IMR-90 (cell line): Measurements from ENCODE around the gene PDZD2. TPM values are rescaled to one million over a fixed set of nuclear protein-coding genes. Genes with fewer than 3 reads are reported as not detected.

ENCODE experiments used
- ATAC-seq: fragments of 200-7000 bp; cut with Tn5 transposase; 2 replicates; pipeline ENCODE4 v1.9.1; 2020; ENCODE audit warnings: low read depth, mild to moderate bottlenecking, moderate library complexity
- BruUV-seq: library from RNA; stranded (reverse); fragments of 400-500 nt; replicated peaks from 2 replicates; lab custom pipeline; 2021; lab: Mats Ljungman, UMichigan
- CTCF ChIA-PET: fragments of 300-600 bp; formaldehyde crosslinking; extraction: SDS; loops from one replicate; lab custom pipeline; 2021; ENCODE audit warnings: antibody characterized with exemption; lab: Yijun Ruan, JAX
- POLR2A ChIA-PET: fragments of 300-600 bp; sonication (Branson Sonifier 250); formaldehyde crosslinking; loops from one replicate; lab custom pipeline; 2022; ENCODE audit warnings: antibody characterized with exemption; ENCODE audit not compliant: unreplicated experiment; lab: Charles Lee
- DNase-seq: peaks from one replicate; pipeline ENCODE4 v3.0.0; 2013
- H2AFZ ChIP-seq: replicated peaks from 2 replicates; pipeline ENCODE3; 2013; ENCODE audit warnings: low read length, mild to moderate bottlenecking; ENCODE audit not compliant: poor library complexity
- H2AK5ac ChIP-seq: 2 replicates; pipeline ENCODE4 v1.6.1; 2013; ENCODE audit warnings: low read depth, low read length, inconsistent platforms
- H2AK9ac ChIP-seq: replicated peaks from 2 replicates; pipeline ENCODE3; 2013; ENCODE audit warnings: mild to moderate bottlenecking, low read depth, low read length, moderate library complexity; ENCODE audit not compliant: poor library complexity
- H2BK120ac ChIP-seq: 2 replicates; pipeline ENCODE4 v1.6.1; 2013; ENCODE audit warnings: low read depth, low read length, inconsistent platforms
- H2BK15ac ChIP-seq: 3 replicates; pipeline ENCODE4 v1.6.1; 2013; ENCODE audit warnings: low read depth, low read length, inconsistent platforms
- H2BK20ac ChIP-seq: 2 replicates; pipeline ENCODE4 v1.6.1; 2013; ENCODE audit warnings: low read depth, mild to moderate bottlenecking, inconsistent platforms, low read length, moderate library complexity
- H2BK5ac ChIP-seq: 2 replicates; pipeline ENCODE4 v1.6.1; 2013; ENCODE audit warnings: mild to moderate bottlenecking, low read depth, low read length, inconsistent platforms; ENCODE audit not compliant: poor library complexity, severe bottlenecking
- H3K14ac ChIP-seq: replicated peaks from 2 replicates; pipeline ENCODE4 v1.6.1; 2013; ENCODE audit warnings: low read depth, low read length, inconsistent platforms
- H3K18ac ChIP-seq: 2 replicates; pipeline ENCODE4 v1.6.1; 2013; ENCODE audit warnings: low read depth, low read length, control low read depth
- H3K23ac ChIP-seq: 2 replicates; pipeline ENCODE4 v1.6.1; 2013; ENCODE audit warnings: low read depth, low read length, inconsistent platforms
- H3K27ac ChIP-seq: 2 replicates; pipeline ENCODE4 v1.5.1; 2013; ENCODE audit warnings: mild to moderate bottlenecking, control low read depth, low read length; ENCODE audit not compliant: insufficient read depth
- H3K27me3 ChIP-seq: 2 replicates; pipeline ENCODE4 v1.6.1; 2013; ENCODE audit warnings: low read length; ENCODE audit not compliant: control insufficient read depth, insufficient read depth
- H3K36me3 ChIP-seq: 2 replicates; pipeline ENCODE4 v1.6.1; 2013; ENCODE audit warnings: low read length, mixed read lengths; ENCODE audit not compliant: control insufficient read depth, insufficient read depth
- H3K4ac ChIP-seq: 2 replicates; pipeline ENCODE4 v1.6.1; 2013; ENCODE audit warnings: low read depth, low read length, inconsistent platforms
- H3K4me1 ChIP-seq: 2 replicates; pipeline ENCODE4 v1.6.1; 2013; ENCODE audit warnings: low read length, mixed read lengths; ENCODE audit not compliant: control insufficient read depth, insufficient read depth
- H3K4me2 ChIP-seq: 2 replicates; pipeline ENCODE4 v1.6.1; 2013; ENCODE audit warnings: low read depth, mild to moderate bottlenecking, control low read depth, low read length, moderate library complexity
- H3K4me3 ChIP-seq: 2 replicates; pipeline ENCODE4 v1.5.1; 2013; ENCODE audit warnings: low read depth, mild to moderate bottlenecking, control low read depth, low read length, moderate library complexity; ENCODE audit not compliant: insufficient read depth
- H3K56ac ChIP-seq: 2 replicates; pipeline ENCODE4 v1.6.1; 2013; ENCODE audit warnings: low read length, inconsistent platforms; ENCODE audit not compliant: insufficient read depth; ENCODE audit errors: extremely low read depth
- H3K79me1 ChIP-seq, 2 experiments: 2 replicates each; pipeline ENCODE4 v1.6.1; 2013; ENCODE audit warnings: low read length in 2 of 2, inconsistent platforms in 1 of 2, low read depth in 1 of 2
- H3K9ac ChIP-seq: 2 replicates; pipeline ENCODE4 v1.6.1; 2013; ENCODE audit warnings: low read depth, low read length, control low read depth
- H3K9me1 ChIP-seq: 2 replicates; pipeline ENCODE4 v1.6.1; 2013; ENCODE audit warnings: low read length, inconsistent platforms; ENCODE audit not compliant: insufficient read depth
- H3K9me3 ChIP-seq: 2 replicates; pipeline ENCODE4 v1.6.1; 2013; ENCODE audit warnings: low read length; ENCODE audit not compliant: control insufficient read depth, insufficient read depth
- H4K20me1 ChIP-seq: 2 replicates; pipeline ENCODE4 v1.6.1; 2013; ENCODE audit warnings: low read length, inconsistent platforms; ENCODE audit not compliant: insufficient read depth
- H4K5ac ChIP-seq: 2 replicates; pipeline ENCODE4 v1.6.1; 2013; ENCODE audit warnings: mild to moderate bottlenecking, low read depth, low read length, control low read depth
- H4K8ac ChIP-seq, 2 experiments: 2 replicates each; pipeline ENCODE4 v1.6.1; 2013; ENCODE audit warnings: low read depth in 2 of 2, low read length in 2 of 2, control low read depth in 1 of 2, inconsistent platforms in 1 of 2
- H4K91ac ChIP-seq: 2 replicates; pipeline ENCODE4 v1.6.1; 2013; ENCODE audit warnings: low read depth, low read length, inconsistent platforms; ENCODE audit not compliant: insufficient read depth
- BHLHE40 ChIP-seq: fragments of 150-350 bp; IDR thresholded peaks from 2 replicates; pipeline ENCODE4 v1.6.1; 2016; ENCODE audit warnings: mild to moderate bottlenecking, low read depth, low read length
- CEBPB ChIP-seq: IDR thresholded peaks from 2 replicates; pipeline ENCODE4 v1.6.1; 2012; ENCODE audit warnings: low read depth, low read length, improper control_type of control experiment
- CHD1 ChIP-seq: IDR thresholded peaks from 2 replicates; pipeline ENCODE4 v1.6.1; 2012; ENCODE audit warnings: low read depth, low read length, improper control_type of control experiment
- FOS ChIP-seq: fragments of 150-350 bp; IDR thresholded peaks from 2 replicates; pipeline ENCODE4 v1.6.1; 2016; ENCODE audit warnings: low read depth, low read length
- MAFK ChIP-seq: IDR thresholded peaks from 2 replicates; pipeline ENCODE4 v1.6.1; 2012; ENCODE audit warnings: low read depth, low read length, improper control_type of control experiment
- MAZ ChIP-seq: IDR thresholded peaks from 2 replicates; pipeline ENCODE4 v1.6.1; 2012; ENCODE audit warnings: low read depth, mild to moderate bottlenecking, low read length, improper control_type of control experiment, moderate library complexity, borderline replicate concordance
- MXI1 ChIP-seq: IDR thresholded peaks from 2 replicates; pipeline ENCODE4 v1.6.1; 2012; ENCODE audit warnings: low read depth, mild to moderate bottlenecking, low read length, moderate library complexity, borderline replicate concordance
- NFE2L2 ChIP-seq: fragments of 150-350 bp; IDR thresholded peaks from 2 replicates; pipeline ENCODE4 v1.6.1; 2016; ENCODE audit warnings: low read depth, mild to moderate bottlenecking, low read length
- POLR2A ChIP-seq: IDR thresholded peaks from 2 replicates; pipeline ENCODE4 v1.6.1; 2012; ENCODE audit warnings: mild to moderate bottlenecking, low read depth, low read length
- SMC3 ChIP-seq: fragments of 150-350 bp; IDR thresholded peaks from 2 replicates; pipeline ENCODE4 v1.6.1; 2016; ENCODE audit warnings: low read depth, mild to moderate bottlenecking, antibody characterized with exemption, low read length, moderate library complexity
- WGBS, 2 experiments: methylation state at CpG; one replicate each; pipeline versions ENCODE4 v1.1.5 to v1.1.7; 2013; ENCODE audit warnings: missing lambda C conversion rate in 2 of 2; ENCODE audit not compliant: insufficient read length in 1 of 2; ENCODE audit errors: extremely low coverage in 2 of 2; 5-methylcytosine and 5-hydroxymethylcytosine counted together
- dilution Hi-C: fragments of 300-500 bp; cut with HindIII; formaldehyde crosslinking; loops from one replicate; pipeline ENCODE4 v1.14.3; 2018; ENCODE audit warnings: low sequenced_read_pairs; ENCODE audit not compliant: unreplicated experiment
- in situ Hi-C: fragments of 300-500 bp; cut with MboI; formaldehyde crosslinking; loops from 3 replicates; pipeline ENCODE4 v1.14.3; 2019; ENCODE audit warnings: low sequenced_read_pairs, inconsistent platforms, mixed read lengths
- intact Hi-C: fragments of 100-400 bp; cut with micrococcal nuclease; formaldehyde crosslinking; loops from 2 replicates; pipeline ENCODE4 v1.10.0; 2022
- polyA plus RNA-seq, 3 experiments: library from polyadenylated mRNA; depleted of rRNA; stranded (reverse); fragments of >200 nt; gene quantifications; 2 replicates each; pipeline ENCODE4 v1.2.3, GENCODE V29; 2012; ENCODE audit warnings: low replicate concordance in 1 of 3
- total RNA-seq: library from RNA; depleted of rRNA; stranded (reverse); fragments of >200 nt; gene quantifications from 2 replicates; pipeline ENCODE4 v1.2.3, GENCODE V29; 2012
- TF ChIP-seq, protein P1 (sequence below): conservative IDR thresholded peaks from 2 replicates; pipeline ENCODE4 v1.5.1; 2012; ENCODE audit warnings: mild to moderate bottlenecking, low read depth, low read length, improper control_type of control experiment
- TF ChIP-seq, protein P2 (sequence below): fragments of 150-350 bp; IDR thresholded peaks from 2 replicates; pipeline ENCODE4 v1.6.1; 2016; ENCODE audit warnings: low read depth, mild to moderate bottlenecking, low read length, moderate library complexity, borderline replicate concordance

PDZD2 gene
- total and polyA plus RNA-seq, 2 of the 4 experiments (the other 2 are of a cell fraction): under 0.01 to 0.02 TPM

- Histone ChIP-seq H4K8ac (no peak overlapping the region), H3K27ac (no peak overlapping the region), H3K18ac (no peak overlapping the region), H3K4me3 (no peak overlapping the region), H2AFZ (peak overlapping the region; percentile 8), H4K5ac (no peak overlapping the region), H3K9ac (no peak overlapping the region), H3K23ac (no peak overlapping the region), H3K9me1 (no peaks in the 10 kb centered on the region), H2BK120ac (no peak overlapping the region), H3K4me1 (no peaks in the 10 kb centered on the region), H2AK5ac (no peak overlapping the region), H2BK5ac (no peak overlapping the region), H3K4ac (no peak overlapping the region), H3K36me3 (no peaks in the 10 kb centered on the region), H2AK9ac (no peak overlapping the region), H4K20me1 (no peaks in the 10 kb centered on the region), H3K14ac (no peak overlapping the region), H2BK20ac (no peak overlapping the region), H4K91ac (no peak overlapping the region), H3K4me2 (no peak overlapping the region), H2BK15ac (no peak overlapping the region), H3K9me3 (no peaks in the 10 kb centered on the region), H3K79me1 (no peaks in the 10 kb centered on the region), H3K56ac (no peak overlapping the region), H3K27me3 (peaks cover 9% of the 10 kb centered on the region)
- no peak for DNase-seq
- no peak for ATAC-seq
- intact Hi-C loops: no loop called here
- ChIA-PET CTCF (no interaction called here), POLR2A (no interaction called here)
- WGBS, 2 experiments: 62% methylated on average over 11 of the region's 12 CpGs; no CpG with 5 or more reads in 1 of the 2 experiments
- no TSS peak for BruUV-seq
- dilution Hi-C loops: no loop called here
- in situ Hi-C loops: no loop called here
- TF ChIP-seq CEBPB: no peak
- no peak for TF ChIP-seq SMC3
- no peak for TF ChIP-seq MAFK
- TF ChIP-seq MAZ: no peak
- no peak for TF ChIP-seq BHLHE40
- TF ChIP-seq, protein P1, sequence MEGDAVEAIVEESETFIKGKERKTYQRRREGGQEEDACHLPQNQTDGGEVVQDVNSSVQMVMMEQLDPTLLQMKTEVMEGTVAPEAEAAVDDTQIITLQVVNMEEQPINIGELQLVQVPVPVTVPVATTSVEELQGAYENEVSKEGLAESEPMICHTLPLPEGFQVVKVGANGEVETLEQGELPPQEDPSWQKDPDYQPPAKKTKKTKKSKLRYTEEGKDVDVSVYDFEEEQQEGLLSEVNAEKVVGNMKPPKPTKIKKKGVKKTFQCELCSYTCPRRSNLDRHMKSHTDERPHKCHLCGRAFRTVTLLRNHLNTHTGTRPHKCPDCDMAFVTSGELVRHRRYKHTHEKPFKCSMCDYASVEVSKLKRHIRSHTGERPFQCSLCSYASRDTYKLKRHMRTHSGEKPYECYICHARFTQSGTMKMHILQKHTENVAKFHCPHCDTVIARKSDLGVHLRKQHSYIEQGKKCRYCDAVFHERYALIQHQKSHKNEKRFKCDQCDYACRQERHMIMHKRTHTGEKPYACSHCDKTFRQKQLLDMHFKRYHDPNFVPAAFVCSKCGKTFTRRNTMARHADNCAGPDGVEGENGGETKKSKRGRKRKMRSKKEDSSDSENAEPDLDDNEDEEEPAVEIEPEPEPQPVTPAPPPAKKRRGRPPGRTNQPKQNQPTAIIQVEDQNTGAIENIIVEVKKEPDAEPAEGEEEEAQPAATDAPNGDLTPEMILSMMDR: no peak
- TF ChIP-seq, protein P2, sequence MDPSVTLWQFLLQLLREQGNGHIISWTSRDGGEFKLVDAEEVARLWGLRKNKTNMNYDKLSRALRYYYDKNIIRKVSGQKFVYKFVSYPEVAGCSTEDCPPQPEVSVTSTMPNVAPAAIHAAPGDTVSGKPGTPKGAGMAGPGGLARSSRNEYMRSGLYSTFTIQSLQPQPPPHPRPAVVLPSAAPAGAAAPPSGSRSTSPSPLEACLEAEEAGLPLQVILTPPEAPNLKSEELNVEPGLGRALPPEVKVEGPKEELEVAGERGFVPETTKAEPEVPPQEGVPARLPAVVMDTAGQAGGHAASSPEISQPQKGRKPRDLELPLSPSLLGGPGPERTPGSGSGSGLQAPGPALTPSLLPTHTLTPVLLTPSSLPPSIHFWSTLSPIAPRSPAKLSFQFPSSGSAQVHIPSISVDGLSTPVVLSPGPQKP: no peak
- no peak for TF ChIP-seq FOS
- TF ChIP-seq NFE2L2: no peak
- no peak for TF ChIP-seq POLR2A
- no peak for TF ChIP-seq CHD1
- TF ChIP-seq MXI1: no peak
These were observed 111.3 kb downstream of the PDZD2 start for GRCh38 chr5:31750215-31750614.
